ENCODE results near the gene ENTPD2.

- no peak for TF ChIP-seq CTCF (IDR thresholded peaks at IDR 0.05; ENCODE audit: low read depth, low read length, missing input control)
- no peak for TF ChIP-seq GABPA (IDR thresholded peaks at IDR 0.05 in 1 of 2, conservative IDR thresholded peaks at IDR 0.05 in 1 of 2)
- TF ChIP-seq ATF3 (IDR thresholded peaks at IDR 0.05), result no peak
- TF ChIP-seq HNF4A (conservative IDR thresholded peaks at IDR 0.05), result no peak
- TF ChIP-seq FOXA1 (IDR thresholded peaks at IDR 0.05), result no peak
- no peak for TF ChIP-seq REST (IDR thresholded peaks at IDR 0.05)
- no peak for TF ChIP-seq MAX (IDR thresholded peaks at IDR 0.05)
- TF ChIP-seq NR2F2 (IDR thresholded peaks at IDR 0.05), result no peak
- TF ChIP-seq RAD21 (IDR thresholded peaks at IDR 0.05), result no peak
- no peak for TF ChIP-seq JUND (IDR thresholded peaks at IDR 0.05)
Measured at GRCh38 chr9:137035937-137036336, 17.9 kb downstream of the ENTPD2 start.
